Measurements from ENCODE around the gene RASSF5. TPM values are rescaled to one million over a fixed set of nuclear protein-coding genes. Genes with fewer than 3 reads are reported as not detected.

The RASSF5 gene
- total RNA-seq, 1 donor from 2014 or later, result 13.1 TPM

GRCh38 chr1:206496131-206496793 lies 11.1 kb upstream of the RASSF5 start:
- ATAC-seq (peak; percentile 61), DNase-seq (ENCODE audit: low spot score) (peak; percentile 57)

- DNase-seq (ENCODE audit: low spot score) (no peak), ATAC-seq (no peak)
Observed at GRCh38 chr1:206497363-206497762, 10.0 kb upstream of the RASSF5 start.

- no peak for ATAC-seq
Observed at GRCh38 chr1:206497774-206498173, 9.6 kb upstream of the RASSF5 start.

GRCh38 chr1:206498685-206499084 lies 8.6 kb upstream of the RASSF5 start:
- DNase-seq (ENCODE audit: low spot score) (no peak), ATAC-seq (no peak)

More at GRCh38 chr1:206497774-206498173, 9.6 kb upstream of the RASSF5 start:
- no peak for DNase-seq (ENCODE audit: low spot score)

- no peak for DNase-seq (ENCODE audit: low spot score)
- no peak for ATAC-seq
Observed at GRCh38 chr1:206500046-206500445, 7.3 kb upstream of the RASSF5 start.

- ATAC-seq (no peak), DNase-seq (ENCODE audit: low spot score) (no peak)
Observed at GRCh38 chr1:206501881-206502280, 5.5 kb upstream of the RASSF5 start.

GRCh38 chr1:206502403-206502802 lies 4.9 kb upstream of the RASSF5 start:
- DNase-seq (ENCODE audit: low spot score), result no peak

GRCh38 chr1:206502812-206503211 lies 4.5 kb upstream of the RASSF5 start:
- DNase-seq (ENCODE audit: low spot score), result no peak
- ATAC-seq, result no peak

More at GRCh38 chr1:206502403-206502802, 4.9 kb upstream of the RASSF5 start:
- no peak for ATAC-seq

GRCh38 chr1:206503591-206504362 lies 3.6 kb upstream of the RASSF5 start:
- ATAC-seq (no peak), DNase-seq (ENCODE audit: low spot score) (no peak)

GRCh38 chr1:206504363-206504713 lies 3.0 kb upstream of the RASSF5 start:
- DNase-seq (ENCODE audit: low spot score), result no peak
- no peak for ATAC-seq

GRCh38 chr1:206505702-206506355 lies 1.5 kb upstream of the RASSF5 start:
- ATAC-seq, result peak; percentile 9
- DNase-seq (ENCODE audit: low spot score), result no peak

GRCh38 chr1:206506405-206507283 lies 687 bp upstream of the RASSF5 start:
- peak; percentile 43 for ATAC-seq
- DNase-seq (ENCODE audit: low spot score), result peak; percentile 63

GRCh38 chr1:206508130-206508889 lies 979 bp downstream of the RASSF5 start:
- DNase-seq (ENCODE audit: low spot score) (peak; percentile 86), ATAC-seq (peak; percentile 66)

GRCh38 chr1:206508956-206509355 lies 1.6 kb downstream of the RASSF5 start:
- ATAC-seq, result peak; percentile 45
- peak; percentile 64 for DNase-seq (ENCODE audit: low spot score)

GRCh38 chr1:206509612-206510257 lies 2.4 kb downstream of the RASSF5 start:
- ATAC-seq (no peak), DNase-seq (ENCODE audit: low spot score) (no peak)

GRCh38 chr1:206510371-206510770 lies 3.0 kb downstream of the RASSF5 start:
- no peak for DNase-seq (ENCODE audit: low spot score)
- ATAC-seq, result no peak

GRCh38 chr1:206511362-206512057 lies 4.2 kb downstream of the RASSF5 start:
- ATAC-seq (no peak), DNase-seq (ENCODE audit: low spot score) (no peak)

- DNase-seq (ENCODE audit: low spot score) (no peak), ATAC-seq (no peak)
Observed at GRCh38 chr1:206512058-206512850, 4.9 kb downstream of the RASSF5 start.

Data from left lobe of liver (tissue), 2 donors.